PC-3 (cell line): ENCODE data around the gene KDM7A.

Source experiments
- EZH2 ChIP-seq: fragments of 300-600 bp; sonication (generic); IDR thresholded peaks from one replicate; pipeline ENCODE4 v1.6.1; 2017; ENCODE audit warnings: antibody characterized with exemption, mild to moderate bottlenecking, low read length; ENCODE audit not compliant: unreplicated experiment
- TF ChIP-seq, protein P1 (sequence below): fragments of 300-600 bp; sonication (generic); conservative IDR thresholded peaks from 2 replicates; pipeline ENCODE4 v1.5.1; 2017; ENCODE audit warnings: antibody characterized with exemption, low read depth, mild to moderate bottlenecking, low read length

DNA sequence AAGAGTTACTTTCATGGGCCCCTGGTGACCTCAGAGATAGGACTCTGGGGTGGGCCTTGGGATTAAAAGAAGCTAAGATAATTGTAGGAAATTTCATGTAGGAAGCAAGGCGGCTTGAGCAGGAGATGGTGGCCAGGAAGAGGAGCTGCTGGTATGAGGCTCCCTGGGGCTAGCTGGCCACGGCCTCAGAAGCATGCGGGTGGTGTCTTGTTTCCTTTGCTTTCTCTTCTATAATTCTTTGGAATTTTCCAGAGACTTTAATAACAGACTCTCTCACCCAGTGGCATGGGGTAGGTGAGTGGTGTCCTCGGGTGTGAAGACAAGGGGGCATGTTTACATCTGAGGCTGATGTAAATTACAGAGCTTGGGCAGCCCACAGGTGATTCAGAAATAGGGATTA, 41.9 kb upstream of the KDM7A start:
- TF ChIP-seq, protein P1, sequence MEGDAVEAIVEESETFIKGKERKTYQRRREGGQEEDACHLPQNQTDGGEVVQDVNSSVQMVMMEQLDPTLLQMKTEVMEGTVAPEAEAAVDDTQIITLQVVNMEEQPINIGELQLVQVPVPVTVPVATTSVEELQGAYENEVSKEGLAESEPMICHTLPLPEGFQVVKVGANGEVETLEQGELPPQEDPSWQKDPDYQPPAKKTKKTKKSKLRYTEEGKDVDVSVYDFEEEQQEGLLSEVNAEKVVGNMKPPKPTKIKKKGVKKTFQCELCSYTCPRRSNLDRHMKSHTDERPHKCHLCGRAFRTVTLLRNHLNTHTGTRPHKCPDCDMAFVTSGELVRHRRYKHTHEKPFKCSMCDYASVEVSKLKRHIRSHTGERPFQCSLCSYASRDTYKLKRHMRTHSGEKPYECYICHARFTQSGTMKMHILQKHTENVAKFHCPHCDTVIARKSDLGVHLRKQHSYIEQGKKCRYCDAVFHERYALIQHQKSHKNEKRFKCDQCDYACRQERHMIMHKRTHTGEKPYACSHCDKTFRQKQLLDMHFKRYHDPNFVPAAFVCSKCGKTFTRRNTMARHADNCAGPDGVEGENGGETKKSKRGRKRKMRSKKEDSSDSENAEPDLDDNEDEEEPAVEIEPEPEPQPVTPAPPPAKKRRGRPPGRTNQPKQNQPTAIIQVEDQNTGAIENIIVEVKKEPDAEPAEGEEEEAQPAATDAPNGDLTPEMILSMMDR = no peak
- TF ChIP-seq EZH2 = no peak
